Erythroblast (primary cell): Measurements from ENCODE around the gene BAG3.

Experiments
- GATA1 ChIP-seq: IDR thresholded peaks from 2 replicates; pipeline ENCODE4 v1.6.1; 2011; ENCODE audit warnings: low read depth, mild to moderate bottlenecking, control low read depth, low read length, moderate library complexity
- POLR2A ChIP-seq: IDR thresholded peaks from 2 replicates; pipeline ENCODE4 v1.6.1; 2011; ENCODE audit warnings: mild to moderate bottlenecking, low read length

DNA sequence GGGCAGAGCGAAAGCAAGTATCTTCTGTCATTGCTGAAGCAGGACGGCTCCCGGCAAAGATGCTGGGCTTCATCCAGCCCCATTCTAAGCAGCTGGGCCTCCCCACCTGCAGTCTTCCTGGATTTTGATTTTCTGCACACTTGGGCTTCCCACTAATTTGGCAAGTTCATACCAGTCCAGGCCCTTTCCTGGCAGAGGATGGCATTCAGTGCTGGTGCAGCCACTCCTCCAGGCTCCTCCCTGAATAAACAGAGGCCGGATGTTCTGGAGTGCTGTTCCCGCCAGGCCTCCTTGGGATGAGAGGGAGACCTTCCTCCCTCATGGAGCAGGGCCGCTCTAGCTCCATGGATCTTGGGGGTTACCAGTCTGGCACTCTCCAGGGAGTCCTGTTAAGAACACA is 3.4 kb downstream of the BAG3 start:
- TF ChIP-seq POLR2A (no peak), GATA1 (no peak)
